ENCODE measurements around the gene CBFA2T3.

The CBFA2T3 gene

GRCh38 chr16:88886420-88886844 lies 90.6 kb downstream of the CBFA2T3 start:
- no peak overlapping the region for H3K4me3 ChIP-seq (ENCODE audit: low read length)
- DNase-seq (ENCODE audit: low read depth): no peak
- no peak for TF ChIP-seq CTCF (conservative IDR thresholded peaks at IDR 0.05; ENCODE audit: low read depth, low read length)

- DNase-seq (ENCODE audit: low read depth): no peak
- H3K4me3 ChIP-seq (ENCODE audit: low read length): no peak overlapping the region
- TF ChIP-seq CTCF (conservative IDR thresholded peaks at IDR 0.05; ENCODE audit: low read depth, low read length): no peak
These were observed 91.2 kb downstream of the CBFA2T3 start for GRCh38 chr16:88885693-88886280.

GRCh38 chr16:88884569-88885271 lies 92.3 kb downstream of the CBFA2T3 start:
- H3K4me3 ChIP-seq (ENCODE audit: low read length): no peak overlapping the region
- TF ChIP-seq CTCF (conservative IDR thresholded peaks at IDR 0.05; ENCODE audit: low read depth, low read length): no peak
- DNase-seq (ENCODE audit: low read depth): no peak

GRCh38 chr16:88883946-88884345 lies 93.1 kb downstream of the CBFA2T3 start:
- no peak for TF ChIP-seq CTCF (conservative IDR thresholded peaks at IDR 0.05; ENCODE audit: low read depth, low read length)
- DNase-seq (ENCODE audit: low read depth): no peak
- H3K4me3 ChIP-seq (ENCODE audit: low read length): no peak overlapping the region

- TF ChIP-seq CTCF (conservative IDR thresholded peaks at IDR 0.05; ENCODE audit: low read depth, low read length): no peak
- no peak overlapping the region for H3K4me3 ChIP-seq (ENCODE audit: low read length)
- no peak for DNase-seq (ENCODE audit: low read depth)
These were observed 93.7 kb downstream of the CBFA2T3 start for GRCh38 chr16:88883117-88883895.

GRCh38 chr16:88882358-88883030 lies 94.5 kb downstream of the CBFA2T3 start:
- H3K4me3 ChIP-seq (ENCODE audit: low read length): no peak overlapping the region
- TF ChIP-seq CTCF (conservative IDR thresholded peaks at IDR 0.05; ENCODE audit: low read depth, low read length): no peak
- no peak for DNase-seq (ENCODE audit: low read depth)

Measured in retinal pigment epithelial cell (primary cell).